Subcutaneous adipose tissue (tissue), 4 donors: ENCODE data around the gene BCAT1. TPM values are rescaled to one million over a fixed set of nuclear protein-coding genes. Genes with fewer than 3 reads are reported as not detected.

Source experiments
- total RNA-seq, 4 donors: library from RNA; depleted of rRNA; stranded (reverse); fragments of >200 nt; gene quantifications; one replicate each; pipeline ENCODE4 v1.1.0, GENCODE V29; 2016
- TF ChIP-seq, protein P1 (sequence below): fragments of 450-650 bp; IDR thresholded peaks from one replicate; pipeline ENCODE4 v1.5.1; 2016; ENCODE audit warnings: low read depth, mild to moderate bottlenecking, control low read depth, antibody characterized with exemption, moderate library complexity

Gene BCAT1
- total RNA-seq, 4 donors from 2014 or later = 13.8 to 127 (median 37.3) TPM

DNA sequence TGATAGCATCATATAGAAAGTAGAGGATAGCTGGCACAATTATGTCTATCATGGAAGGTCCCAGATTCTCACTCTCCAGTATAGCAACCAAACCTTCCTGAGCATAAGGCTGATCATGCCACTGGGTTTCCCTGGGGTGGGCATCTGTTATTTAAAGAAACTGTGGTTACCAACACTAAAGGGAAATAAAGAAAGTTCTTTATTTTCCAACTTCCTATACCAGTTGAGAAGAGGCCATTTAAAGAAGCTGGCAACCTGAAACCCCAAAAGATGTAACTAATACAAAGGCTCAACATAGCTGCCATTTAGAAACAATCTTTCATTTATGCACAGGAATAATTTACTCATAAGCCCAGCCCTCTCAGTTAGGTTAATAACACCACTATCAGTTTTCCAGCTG lies 3.1 kb downstream of the BCAT1 start:
- TF ChIP-seq, protein P1, sequence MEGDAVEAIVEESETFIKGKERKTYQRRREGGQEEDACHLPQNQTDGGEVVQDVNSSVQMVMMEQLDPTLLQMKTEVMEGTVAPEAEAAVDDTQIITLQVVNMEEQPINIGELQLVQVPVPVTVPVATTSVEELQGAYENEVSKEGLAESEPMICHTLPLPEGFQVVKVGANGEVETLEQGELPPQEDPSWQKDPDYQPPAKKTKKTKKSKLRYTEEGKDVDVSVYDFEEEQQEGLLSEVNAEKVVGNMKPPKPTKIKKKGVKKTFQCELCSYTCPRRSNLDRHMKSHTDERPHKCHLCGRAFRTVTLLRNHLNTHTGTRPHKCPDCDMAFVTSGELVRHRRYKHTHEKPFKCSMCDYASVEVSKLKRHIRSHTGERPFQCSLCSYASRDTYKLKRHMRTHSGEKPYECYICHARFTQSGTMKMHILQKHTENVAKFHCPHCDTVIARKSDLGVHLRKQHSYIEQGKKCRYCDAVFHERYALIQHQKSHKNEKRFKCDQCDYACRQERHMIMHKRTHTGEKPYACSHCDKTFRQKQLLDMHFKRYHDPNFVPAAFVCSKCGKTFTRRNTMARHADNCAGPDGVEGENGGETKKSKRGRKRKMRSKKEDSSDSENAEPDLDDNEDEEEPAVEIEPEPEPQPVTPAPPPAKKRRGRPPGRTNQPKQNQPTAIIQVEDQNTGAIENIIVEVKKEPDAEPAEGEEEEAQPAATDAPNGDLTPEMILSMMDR = no peak

DNA sequence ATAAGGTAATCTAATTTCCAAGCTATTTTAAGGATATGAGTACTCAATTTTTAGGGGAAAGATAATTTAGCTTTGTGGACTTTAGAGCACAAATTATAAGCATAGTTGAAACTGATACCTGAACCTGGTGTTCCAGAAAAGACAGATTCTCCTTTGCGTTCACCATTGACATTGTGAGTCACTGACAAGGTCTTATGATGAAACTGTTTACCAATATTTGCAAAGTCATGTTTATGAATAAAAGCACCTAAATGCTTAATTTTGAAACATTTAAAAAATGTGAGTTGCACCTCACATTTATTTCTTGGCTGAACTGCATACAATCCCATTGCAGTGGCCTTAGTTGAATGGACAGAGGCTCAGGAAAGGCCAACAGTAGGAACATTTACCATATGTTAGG lies 3.9 kb downstream of the BCAT1 start:
- TF ChIP-seq, protein P1 = no peak

DNA sequence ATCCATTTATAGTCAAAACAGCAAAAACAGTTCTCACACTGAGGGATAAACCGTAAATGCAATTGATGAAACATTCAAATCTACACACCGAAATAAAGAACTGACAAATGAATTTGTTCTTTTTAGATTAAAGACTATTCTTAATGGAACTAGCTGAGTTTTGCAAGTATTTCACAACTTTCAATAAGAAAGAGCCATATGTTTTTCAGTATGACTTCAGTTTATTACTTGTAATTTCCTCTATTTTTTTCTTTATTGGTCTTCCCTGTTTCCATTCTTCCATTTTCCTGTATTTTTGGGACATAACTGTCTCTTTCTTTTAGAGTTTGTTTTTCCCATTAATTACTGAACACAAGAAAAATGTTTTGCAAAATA lies 4.3 kb downstream of the BCAT1 start:
- TF ChIP-seq, protein P1 = no peak

DNA sequence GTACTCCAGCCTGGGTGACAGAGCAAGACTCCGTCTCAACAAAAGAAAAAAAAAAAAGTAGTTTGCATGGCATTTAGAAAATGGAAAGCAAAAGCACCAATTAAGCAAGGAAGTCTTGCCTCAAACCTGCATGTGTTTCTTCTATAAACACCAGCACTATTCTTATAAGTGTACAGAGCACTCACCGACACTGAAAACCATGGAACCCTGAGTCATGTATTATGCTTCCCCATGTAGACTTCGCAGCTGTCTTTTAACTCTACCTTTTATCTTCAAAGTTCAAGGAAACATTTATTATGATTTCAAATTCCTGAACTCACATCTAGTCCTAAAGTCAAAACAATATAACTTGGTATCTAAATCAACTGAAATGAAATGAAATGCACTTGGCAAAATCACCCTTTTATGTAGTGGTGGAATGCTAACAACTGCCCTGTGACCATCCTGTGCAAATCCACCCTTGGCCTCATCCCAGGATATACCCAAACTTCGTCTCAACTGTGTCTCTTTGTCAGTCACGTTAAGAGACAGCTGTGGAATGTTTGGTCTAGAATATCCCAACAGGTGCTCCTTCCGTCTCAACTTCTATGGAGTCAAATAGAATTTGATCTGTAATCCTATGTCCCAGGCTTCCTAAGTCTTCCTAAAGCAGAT lies 4.8 kb downstream of the BCAT1 start:
- TF ChIP-seq, protein P1 = no peak

DNA sequence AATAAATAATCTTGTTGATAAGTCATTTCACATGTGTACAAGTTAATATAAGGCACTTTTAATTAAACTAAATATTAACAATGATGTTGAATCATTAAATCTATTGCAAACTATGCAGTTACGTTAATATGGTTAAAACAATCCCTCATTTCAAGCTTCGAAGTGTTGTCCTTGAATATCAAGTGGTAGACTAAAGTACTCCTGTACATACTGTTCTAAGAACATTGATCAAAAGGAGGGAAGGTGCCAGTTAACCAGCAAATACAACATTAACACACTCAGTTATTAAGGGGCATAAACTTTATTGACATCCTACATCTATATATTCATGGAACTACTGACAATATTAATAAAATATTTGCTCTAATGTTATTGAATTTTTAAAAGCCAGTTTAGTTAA lies 8.7 kb downstream of the BCAT1 start:
- TF ChIP-seq, protein P1 = no peak

DNA sequence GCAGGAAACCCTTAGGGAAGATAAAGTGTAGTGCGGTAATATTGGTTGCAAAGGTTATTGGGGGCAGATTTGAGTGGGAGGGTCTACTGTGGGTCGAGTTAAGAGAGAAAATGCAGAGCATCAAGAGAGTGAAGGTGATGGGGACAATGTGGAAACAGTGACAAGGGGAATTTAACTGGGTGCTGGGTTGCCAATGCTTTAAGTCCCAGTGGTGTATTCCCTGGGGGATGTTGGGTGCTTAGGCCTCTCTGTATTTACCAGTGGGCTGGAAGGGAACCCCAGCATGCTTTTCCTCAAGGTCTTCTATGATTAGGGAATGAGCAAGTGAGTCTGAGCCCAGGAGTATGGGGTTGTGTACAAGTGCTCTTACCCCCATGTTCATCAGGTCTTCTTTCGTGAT lies 10.6 kb downstream of the BCAT1 start:
- TF ChIP-seq, protein P1 = no peak

DNA sequence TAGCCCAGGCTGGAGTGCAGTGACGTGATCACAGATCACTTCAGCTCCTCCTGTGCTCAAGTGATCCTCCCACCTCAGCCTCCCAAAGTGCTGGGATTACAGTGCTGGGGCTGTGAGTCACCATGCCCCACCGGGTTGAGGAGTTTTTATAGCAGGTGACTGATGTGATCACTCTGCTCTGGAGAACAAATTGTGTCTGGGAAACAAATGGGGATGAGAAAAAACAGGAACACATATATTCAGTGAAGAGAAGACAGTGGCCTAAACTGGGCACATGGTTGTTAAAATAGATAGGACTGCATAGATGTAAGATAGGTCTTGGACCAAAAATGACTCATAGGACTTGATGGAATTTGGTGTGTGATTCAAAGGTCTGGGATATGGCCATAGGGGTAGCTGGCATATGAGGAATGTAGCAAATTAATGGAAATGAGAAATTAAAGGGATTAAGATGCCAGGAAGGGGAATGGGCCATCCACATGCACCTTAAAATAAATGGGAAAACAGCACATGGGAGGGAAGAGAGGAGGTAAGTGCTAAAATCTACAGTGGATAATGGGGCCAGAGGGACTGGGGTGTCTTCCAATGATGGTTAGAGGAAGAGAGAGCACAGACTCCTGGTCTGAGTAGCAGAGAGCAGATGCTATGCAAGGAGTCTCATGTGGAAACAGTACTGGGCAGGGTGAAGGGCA lies 11.2 kb downstream of the BCAT1 start:
- TF ChIP-seq, protein P1 = no peak
